Hepatocyte (in vitro differentiated cells): ENCODE data around the gene MGAT4A.

ENCODE experiments used
- EZH2 ChIP-seq: fragments of 200-600 bp; sonication (generic); IDR thresholded peaks from 2 replicates; pipeline ENCODE4 v1.6.1; 2016; ENCODE audit warnings: antibody characterized with exemption, mild to moderate bottlenecking, borderline replicate concordance
- EZH2phosphoT487 ChIP-seq: fragments of 200-600 bp; sonication (generic); IDR thresholded peaks from one replicate; pipeline ENCODE4 v1.6.1; 2018; ENCODE audit warnings: antibody characterized with exemption, mild to moderate bottlenecking, low read depth, moderate library complexity; ENCODE audit not compliant: unreplicated experiment, severe bottlenecking
- TF ChIP-seq, protein P1 (sequence below): fragments of 200-600 bp; sonication (generic); IDR thresholded peaks from 2 replicates; pipeline ENCODE4 v1.5.1; 2016; ENCODE audit warnings: antibody characterized with exemption, mild to moderate bottlenecking; ENCODE audit not compliant: poor library complexity

GRCh38 chr2:98720286-98720685, 10.6 kb downstream of the MGAT4A start:
- TF ChIP-seq EZH2phosphoT487 (no peak), EZH2 (no peak)
- TF ChIP-seq, protein P1, sequence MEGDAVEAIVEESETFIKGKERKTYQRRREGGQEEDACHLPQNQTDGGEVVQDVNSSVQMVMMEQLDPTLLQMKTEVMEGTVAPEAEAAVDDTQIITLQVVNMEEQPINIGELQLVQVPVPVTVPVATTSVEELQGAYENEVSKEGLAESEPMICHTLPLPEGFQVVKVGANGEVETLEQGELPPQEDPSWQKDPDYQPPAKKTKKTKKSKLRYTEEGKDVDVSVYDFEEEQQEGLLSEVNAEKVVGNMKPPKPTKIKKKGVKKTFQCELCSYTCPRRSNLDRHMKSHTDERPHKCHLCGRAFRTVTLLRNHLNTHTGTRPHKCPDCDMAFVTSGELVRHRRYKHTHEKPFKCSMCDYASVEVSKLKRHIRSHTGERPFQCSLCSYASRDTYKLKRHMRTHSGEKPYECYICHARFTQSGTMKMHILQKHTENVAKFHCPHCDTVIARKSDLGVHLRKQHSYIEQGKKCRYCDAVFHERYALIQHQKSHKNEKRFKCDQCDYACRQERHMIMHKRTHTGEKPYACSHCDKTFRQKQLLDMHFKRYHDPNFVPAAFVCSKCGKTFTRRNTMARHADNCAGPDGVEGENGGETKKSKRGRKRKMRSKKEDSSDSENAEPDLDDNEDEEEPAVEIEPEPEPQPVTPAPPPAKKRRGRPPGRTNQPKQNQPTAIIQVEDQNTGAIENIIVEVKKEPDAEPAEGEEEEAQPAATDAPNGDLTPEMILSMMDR, result no peak
